ENCODE results near the gene C10orf62. TPM values are rescaled to one million over a fixed set of nuclear protein-coding genes. Genes with fewer than 3 reads are reported as not detected.
"Not testable (repeated sequence)": the region's sequence is repeated elsewhere in the genome, so short reads cannot be mapped to it uniquely, and the experiment has no call there.

Gene C10orf62
- total RNA-seq, 8 experiments from 2014 or later = 0.17 to 2.6 (median 0.31) TPM; not detected in 3

- Histone ChIP-seq H3K4me1 (replicated peaks in 1 of 2) (peaks cover 0 to 4% of the 10 kb centered on the region in 2 donors), H3K27ac (no peak overlapping the region), H3K4me3 (no peak overlapping the region)
- in situ Hi-C loops (cut with MboI; ENCODE audit: low pct_unique_long_range_greater_than_20kb in 2 of 9, low sequenced_read_pairs in 9 of 9, unreplicated experiment in 9 of 9) = no loop called here
- no peak for ATAC-seq (replicated peaks in 6 of 8)
- WGBS, 10 experiments = 75 to 100% (median 92%) methylated on average over 1 to 3 of the region's 3 CpGs
Observed at GRCh38 chr10:97628228-97628627, 38.7 kb downstream of the C10orf62 start.

- Histone ChIP-seq H3K4me3 (no peak overlapping the region), H3K4me1 (replicated peaks in 1 of 2) (peaks cover 6 to 7% of the 10 kb centered on the region in 2 donors), H3K27ac (no peak overlapping the region)
- ATAC-seq (replicated peaks in 6 of 8) = no peak
- WGBS, 10 experiments = 83 to 100% (median 100%) methylated on average over 1 to 4 of the region's 5 CpGs; no CpG with 5 or more reads in 2 of the 10 experiments
- in situ Hi-C loops (cut with MboI; ENCODE audit: low pct_unique_long_range_greater_than_20kb in 2 of 9, low sequenced_read_pairs in 9 of 9, unreplicated experiment in 9 of 9) = no loop called here
Observed at GRCh38 chr10:97629289-97629688, 39.8 kb downstream of the C10orf62 start.

GRCh38 chr10:97631098-97631497 is 41.6 kb downstream of the C10orf62 start:
- no peak overlapping the region for H3K4me3 ChIP-seq
- ATAC-seq (replicated peaks in 6 of 8) = no peak
- H3K4me1 ChIP-seq (replicated peaks in 1 of 2) = peaks cover 6 to 7% of the 10 kb centered on the region in 2 donors
- in situ Hi-C loops (cut with MboI; ENCODE audit: low pct_unique_long_range_greater_than_20kb in 2 of 9, low sequenced_read_pairs in 9 of 9, unreplicated experiment in 9 of 9) = no loop called here
- no peak overlapping the region for H3K27ac ChIP-seq

GRCh38 chr10:97632949-97633884 is 43.7 kb downstream of the C10orf62 start, which contains the start of gene MORN4:
Gene MORN4 (minus strand): TSS chr10:97633500. CDS start chr10:97619653, 13,847 bp downstream.
- in situ Hi-C loops (cut with MboI; ENCODE audit: low pct_unique_long_range_greater_than_20kb in 2 of 9, low sequenced_read_pairs in 9 of 9, unreplicated experiment in 9 of 9) = no loop called here
- 0 to 60% (median 2%) methylated on average over 1 to 29 of the region's 62 CpGs; no CpG with 5 or more reads in 3 of the 10 experiments for WGBS, 10 experiments
- Histone ChIP-seq H3K27ac (peak within 1 kb of the TSS; percentile 82 to 92), H3K4me1 (replicated peaks in 1 of 2) (peaks cover 6 to 7% of the 10 kb centered on the region in 2 donors), H3K4me3 (peak within 1 kb of the TSS; percentile 53 to 85 (median 76))
- peak; percentile 97 to 99 (median 98) for ATAC-seq (replicated peaks in 6 of 8)

GRCh38 chr10:97633921-97634320 is 44.4 kb downstream of the C10orf62 start:
- Histone ChIP-seq H3K4me3 (peak overlapping the region in 4 of 5 donors; percentile 53 to 85 (median 76)), H3K27ac (peak overlapping the region; percentile 82 to 92), H3K4me1 (replicated peaks in 1 of 2) (peaks cover 6 to 7% of the 10 kb centered on the region in 2 donors)
- ATAC-seq (replicated peaks in 6 of 8) = peak in 5 of 8 experiments; percentile 1 to 28 (median 1)
- in situ Hi-C loops (cut with MboI; ENCODE audit: low pct_unique_long_range_greater_than_20kb in 2 of 9, low sequenced_read_pairs in 9 of 9, unreplicated experiment in 9 of 9) = no loop called here
- 81 to 100% (median 92%) methylated on average over 2 to 7 of the region's 8 CpGs; no CpG with 5 or more reads in 6 of the 10 experiments for WGBS, 10 experiments

GRCh38 chr10:97635577-97635976 is 46.1 kb downstream of the C10orf62 start:
- no peak overlapping the region for H3K4me3 ChIP-seq
- WGBS, 10 experiments = 43 to 100% (median 83%) methylated on average over 1 of the region's 1 CpG; no CpG with 5 or more reads in 5 of the 10 experiments
- no peak for ATAC-seq (replicated peaks in 6 of 8)
- in situ Hi-C loops (cut with MboI; ENCODE audit: low pct_unique_long_range_greater_than_20kb in 2 of 9, low sequenced_read_pairs in 9 of 9, unreplicated experiment in 9 of 9) = no loop called here
- H3K4me1 ChIP-seq (replicated peaks in 1 of 2) = peaks cover 6 to 7% of the 10 kb centered on the region in 2 donors
- H3K27ac ChIP-seq = no peak overlapping the region

- not testable (repeated sequence) for H3K27ac ChIP-seq
Observed at GRCh38 chr10:97639090-97639489, 49.6 kb downstream of the C10orf62 start.

GRCh38 chr10:97640174-97640867 is 50.8 kb downstream of the C10orf62 start, which contains the start of gene PI4K2A:
Gene PI4K2A (plus strand): TSS chr10:97640671. CDS start chr10:97640743, 72 bp downstream.
- Histone ChIP-seq H3K4me1 (replicated peaks in 1 of 2) (peaks cover 5 to 9% of the 10 kb centered on the region in 2 donors), H3K4me3 (peak within 1 kb of the TSS; percentile 63 to 95 (median 86)), H3K27ac (peak within 1 kb of the TSS; percentile 65 to 75)
- in situ Hi-C loops (cut with MboI; ENCODE audit: low pct_unique_long_range_greater_than_20kb in 2 of 9, low sequenced_read_pairs in 9 of 9, unreplicated experiment in 9 of 9) = no loop called here
- peak; percentile 93 to 99 (median 99) for ATAC-seq (replicated peaks in 6 of 8)
- 1 to 33% (median 12%) methylated on average over 3 to 18 of the region's 54 CpGs; no CpG with 5 or more reads in 2 of the 10 experiments for WGBS, 10 experiments

More at GRCh38 chr10:97639090-97639489, 49.6 kb downstream of the C10orf62 start:
- H3K4me3 ChIP-seq; H3K4me1 ChIP-seq (replicated peaks in 1 of 2); in situ Hi-C loops (cut with MboI; ENCODE audit: low pct_unique_long_range_greater_than_20kb in 2 of 9, low sequenced_read_pairs in 9 of 9, unreplicated experiment in 9 of 9); ATAC-seq (replicated peaks in 6 of 8): not testable (repeated sequence)
- 67 to 100% (median 91%) methylated on average over 1 to 3 of the region's 3 CpGs for WGBS, 10 experiments

Other genes starting within 250 kb of the C10orf62 start
- gene RRP12, start 188.4 kb upstream of the C10orf62 start, total RNA-seq = 10 to 100 TPM; 20.8 to 65.6 (median 40.2) TPM
- 100 to 1,000 TPM; 242 to 525 (median 430) TPM for gene PGAM1, start 163.5 kb upstream of the C10orf62 start, total RNA-seq
- 10 to 100 TPM; 42.1 to 76.2 (median 56.9) TPM for gene EXOSC1, start 143.7 kb upstream of the C10orf62 start, total RNA-seq
- 10 to 100 TPM; 11.8 to 48.3 (median 25.7) TPM for gene ZDHHC16, start 143.5 kb upstream of the C10orf62 start, total RNA-seq
- gene MMS19, start 91.3 kb upstream of the C10orf62 start, total RNA-seq = 10 to 100 TPM; 42.8 to 77.5 (median 56.4) TPM
- 10 to 100 TPM in 3 of 8 experiments, 1 to 10 TPM in 5; 2.9 to 16.7 (median 6.9) TPM for gene UBTD1, start 90.8 kb upstream of the C10orf62 start, total RNA-seq
- gene ANKRD2, start 16.9 kb upstream of the C10orf62 start, total RNA-seq = under 1 TPM in 1 of 8 experiments, not detected in 7; 0.21 TPM
- gene HOGA1, start 5.3 kb upstream of the C10orf62 start, total RNA-seq = 10 to 100 TPM in 1 of 8 experiments, 1 to 10 TPM in 4, under 1 TPM in 3; 0.27 to 11.5 (median 1.7) TPM
- gene MORN4, start 43.8 kb downstream of the C10orf62 start, total RNA-seq = 10 to 100 TPM in 5 of 8 experiments, 1 to 10 TPM in 3; 5.1 to 54.0 (median 27.5) TPM
- gene PI4K2A, start 51.0 kb downstream of the C10orf62 start, total RNA-seq = 10 to 100 TPM; 10.1 to 46.8 (median 18.4) TPM
- gene AVPI1, start 97.5 kb downstream of the C10orf62 start, total RNA-seq = 10 to 100 TPM in 3 of 8 experiments, 1 to 10 TPM in 5; 2.1 to 23.9 (median 7.1) TPM
- 10 to 100 TPM in 4 of 8 experiments, 1 to 10 TPM in 4; 2.0 to 37.7 (median 8.2) TPM for gene MARVELD1, start 124.0 kb downstream of the C10orf62 start, total RNA-seq
- 10 to 100 TPM; 21.7 to 45.9 (median 31.1) TPM for gene ZFYVE27, start 147.4 kb downstream of the C10orf62 start, total RNA-seq
- gene SFRP5, start 182.3 kb downstream of the C10orf62 start, total RNA-seq = under 1 TPM in 7 of 8 experiments, not detected in 1; 0.17 to 0.98 (median 0.60) TPM